ENCODE measurements around the gene LRP11. TPM values are rescaled to one million over a fixed set of nuclear protein-coding genes. Genes with fewer than 3 reads are reported as not detected.

LRP11 gene
- total and polyA plus RNA-seq, 3 donors from 2014 or later: 16.8 to 44.7 (median 28.8) TPM

DNA sequence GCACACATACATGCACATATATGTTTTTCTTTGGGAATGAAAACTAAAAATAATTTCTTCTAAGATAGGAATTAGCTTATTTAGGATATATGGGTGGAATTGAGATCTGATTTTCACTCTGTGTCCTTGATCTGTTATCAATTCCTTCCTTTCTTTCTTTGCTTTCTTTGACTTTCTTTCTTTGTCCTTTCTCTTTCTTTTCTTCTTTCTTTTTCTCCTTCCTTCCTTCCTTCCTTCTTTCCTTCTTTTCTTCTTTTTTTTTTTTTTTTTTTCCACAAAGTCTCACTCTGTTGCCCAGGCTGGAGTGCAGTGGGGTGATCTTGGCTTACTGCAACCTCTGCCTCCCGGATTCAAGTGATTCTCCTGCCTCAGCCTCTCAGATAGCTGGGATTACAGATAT lies 86.5 kb downstream of the LRP11 start:
- Histone ChIP-seq H3K9me3 (no peaks in the 10 kb centered on the region), H3K36me3 (ENCODE audit: low read depth, missing control alignments) (no peaks in the 10 kb centered on the region), H3K27me3 (no peaks in the 10 kb centered on the region), H3K4me1 (peaks cover 21% of the 10 kb centered on the region), H3K4me3 (no peak overlapping the region), H3K27ac (peak overlapping the region; percentile 60 to 79)
- 86% methylated on average over 1 of the region's 1 CpG for WGBS, 2 donors
- no peak for TF ChIP-seq POLR2A (IDR thresholded peaks at IDR 0.05)
- TF ChIP-seq, protein P1, sequence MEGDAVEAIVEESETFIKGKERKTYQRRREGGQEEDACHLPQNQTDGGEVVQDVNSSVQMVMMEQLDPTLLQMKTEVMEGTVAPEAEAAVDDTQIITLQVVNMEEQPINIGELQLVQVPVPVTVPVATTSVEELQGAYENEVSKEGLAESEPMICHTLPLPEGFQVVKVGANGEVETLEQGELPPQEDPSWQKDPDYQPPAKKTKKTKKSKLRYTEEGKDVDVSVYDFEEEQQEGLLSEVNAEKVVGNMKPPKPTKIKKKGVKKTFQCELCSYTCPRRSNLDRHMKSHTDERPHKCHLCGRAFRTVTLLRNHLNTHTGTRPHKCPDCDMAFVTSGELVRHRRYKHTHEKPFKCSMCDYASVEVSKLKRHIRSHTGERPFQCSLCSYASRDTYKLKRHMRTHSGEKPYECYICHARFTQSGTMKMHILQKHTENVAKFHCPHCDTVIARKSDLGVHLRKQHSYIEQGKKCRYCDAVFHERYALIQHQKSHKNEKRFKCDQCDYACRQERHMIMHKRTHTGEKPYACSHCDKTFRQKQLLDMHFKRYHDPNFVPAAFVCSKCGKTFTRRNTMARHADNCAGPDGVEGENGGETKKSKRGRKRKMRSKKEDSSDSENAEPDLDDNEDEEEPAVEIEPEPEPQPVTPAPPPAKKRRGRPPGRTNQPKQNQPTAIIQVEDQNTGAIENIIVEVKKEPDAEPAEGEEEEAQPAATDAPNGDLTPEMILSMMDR (IDR thresholded peaks at IDR 0.05): no peak
- DNase-seq: no peak
- intact Hi-C loops (cut with DNase I; ENCODE audit: low total_unique reads): no loop called here

DNA sequence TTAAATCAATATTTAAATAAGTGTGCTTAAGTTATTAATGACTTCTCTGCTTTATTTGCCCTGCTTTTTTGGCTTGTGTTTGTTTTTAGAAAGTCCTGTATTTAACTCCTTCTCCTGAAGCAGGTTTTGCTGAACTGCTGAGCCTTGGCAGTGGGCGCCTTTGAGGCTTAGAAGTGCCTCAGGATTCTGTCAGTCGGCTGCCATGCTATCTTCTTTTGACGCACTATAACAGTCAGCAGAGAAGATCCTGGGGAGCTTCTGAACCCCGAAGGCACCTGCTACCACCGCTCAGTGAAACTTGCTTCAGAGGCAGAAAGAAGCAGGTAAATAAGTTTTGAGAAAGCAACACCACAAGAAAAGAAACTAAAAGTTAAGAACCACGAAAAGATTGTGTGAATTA lies 92.2 kb downstream of the LRP11 start:
- 93 to 97% methylated on average over 6 of the region's 6 CpGs for WGBS, 2 donors
- no peaks in the 10 kb centered on the region for H3K36me3 ChIP-seq (ENCODE audit: low read depth, missing control alignments)
- no peaks in the 10 kb centered on the region for H3K27me3 ChIP-seq
- no peak for DNase-seq
- H3K4me3 ChIP-seq: no peak overlapping the region
- TF ChIP-seq, protein P1 (IDR thresholded peaks at IDR 0.05): no peak
- no peak for TF ChIP-seq POLR2A (IDR thresholded peaks at IDR 0.05)
- no peak overlapping the region for H3K27ac ChIP-seq
- no peaks in the 10 kb centered on the region for H3K4me1 ChIP-seq
- intact Hi-C loops (cut with DNase I; ENCODE audit: low total_unique reads): no loop called here
- no peaks in the 10 kb centered on the region for H3K9me3 ChIP-seq

DNA sequence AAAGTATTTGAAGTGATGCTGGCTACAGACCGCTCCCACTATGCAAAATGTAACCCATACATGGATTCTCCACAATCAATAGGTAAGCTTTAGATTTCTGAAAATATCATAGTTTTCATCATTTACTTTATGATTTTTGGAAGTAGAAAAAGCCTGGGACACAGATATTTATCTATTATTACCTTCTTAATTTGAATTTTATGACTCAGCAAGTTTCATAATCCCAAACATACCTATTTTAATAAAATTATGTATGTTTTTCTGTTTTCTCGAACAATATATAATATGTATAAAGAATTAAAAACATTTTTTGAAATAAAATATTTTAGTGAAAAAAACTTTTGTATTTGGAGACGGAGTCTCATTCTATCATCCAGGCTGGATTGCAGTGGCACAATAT lies 93.0 kb downstream of the LRP11 start:
- H3K9me3 ChIP-seq: no peaks in the 10 kb centered on the region
- intact Hi-C loops (cut with DNase I; ENCODE audit: low total_unique reads): no loop called here
- 96 to 97% methylated on average over 3 of the region's 3 CpGs for WGBS, 2 donors
- no peak overlapping the region for H3K27ac ChIP-seq
- no peaks in the 10 kb centered on the region for H3K4me1 ChIP-seq
- no peaks in the 10 kb centered on the region for H3K27me3 ChIP-seq
- no peak for DNase-seq
- H3K4me3 ChIP-seq: no peak overlapping the region
- no peaks in the 10 kb centered on the region for H3K36me3 ChIP-seq (ENCODE audit: low read depth, missing control alignments)
- no peak for TF ChIP-seq POLR2A (IDR thresholded peaks at IDR 0.05)
- TF ChIP-seq, protein P1 (IDR thresholded peaks at IDR 0.05): no peak

DNA sequence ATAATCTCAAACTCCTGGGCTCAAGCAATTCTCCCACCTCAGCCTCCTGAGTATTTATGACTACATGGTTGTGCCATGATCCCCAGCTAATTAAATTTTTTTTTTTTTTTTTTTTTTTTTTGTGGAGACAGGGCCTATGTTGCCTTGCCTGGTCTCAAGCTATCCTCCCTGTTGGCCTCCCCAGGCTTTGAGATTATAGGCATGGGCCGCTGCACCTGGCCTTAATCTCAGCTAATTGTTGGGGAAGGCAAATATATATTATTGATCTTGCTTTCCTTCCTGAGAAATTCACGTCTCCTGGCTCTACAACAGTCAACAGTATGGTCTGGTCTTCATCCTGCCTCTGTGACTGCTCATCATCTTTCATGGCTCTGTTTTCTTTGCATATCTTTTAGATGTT lies 94.5 kb downstream of the LRP11 start:
- TF ChIP-seq, protein P1 (IDR thresholded peaks at IDR 0.05): no peak
- no peak for TF ChIP-seq POLR2A (IDR thresholded peaks at IDR 0.05)

More for the DNA sequence above, 94.5 kb downstream of the LRP11 start:
- no peaks in the 10 kb centered on the region for H3K9me3 ChIP-seq
- H3K27me3 ChIP-seq: no peaks in the 10 kb centered on the region
- H3K27ac ChIP-seq: no peak overlapping the region
- no peaks in the 10 kb centered on the region for H3K36me3 ChIP-seq (ENCODE audit: low read depth, missing control alignments)
- no peak overlapping the region for H3K4me3 ChIP-seq
- intact Hi-C loops (cut with DNase I; ENCODE audit: low total_unique reads): no loop called here
- 93 to 97% methylated on average over 2 of the region's 2 CpGs for WGBS, 2 donors
- no peaks in the 10 kb centered on the region for H3K4me1 ChIP-seq
- DNase-seq: no peak

Other genes with a start within 250 kb of the LRP11 start
- 10 to 100 TPM; 46.6 to 49.4 TPM for gene KATNA1, start 215.6 kb downstream of the LRP11 start, total RNA-seq
- 81.5 TPM for gene KATNA1, start 215.6 kb downstream of the LRP11 start, polyA plus RNA-seq (ENCODE audit: insufficient read depth, low read depth, low replicate concordance)
- gene LATS1, start 146.3 kb downstream of the LRP11 start, total RNA-seq: 10 to 100 TPM; 35.0 to 38.7 TPM
- gene LATS1, start 146.3 kb downstream of the LRP11 start, polyA plus RNA-seq (ENCODE audit: insufficient read depth, low read depth, low replicate concordance): 17.4 TPM
- gene NUP43, start 117.8 kb downstream of the LRP11 start, total RNA-seq: 10 to 100 TPM; 28.3 to 32.2 TPM
- 14.8 TPM for gene NUP43, start 117.8 kb downstream of the LRP11 start, polyA plus RNA-seq (ENCODE audit: insufficient read depth, low read depth, low replicate concordance)
- 100 to 1,000 TPM; 196 to 220 TPM for gene PCMT1, start 114.6 kb downstream of the LRP11 start, total RNA-seq
- 192 TPM for gene PCMT1, start 114.6 kb downstream of the LRP11 start, polyA plus RNA-seq (ENCODE audit: insufficient read depth, low read depth, low replicate concordance)
- under 1 TPM; 0.31 TPM for gene RAET1E, start 33.8 kb upstream of the LRP11 start, total RNA-seq
- 0.30 TPM for gene RAET1E, start 33.8 kb upstream of the LRP11 start, polyA plus RNA-seq (ENCODE audit: insufficient read depth, low read depth, low replicate concordance)
- gene RAET1G, start 58.8 kb upstream of the LRP11 start, total RNA-seq: not detected
- gene RAET1G, start 58.8 kb upstream of the LRP11 start, polyA plus RNA-seq (ENCODE audit: insufficient read depth, low read depth, low replicate concordance): 0.30 TPM
- 1 to 10 TPM; 1.5 to 2.0 TPM for gene ULBP2, start 77.7 kb upstream of the LRP11 start, total RNA-seq
- gene ULBP2, start 77.7 kb upstream of the LRP11 start, polyA plus RNA-seq (ENCODE audit: insufficient read depth, low read depth, low replicate concordance): 1.9 TPM
- 1 to 10 TPM; 4.7 to 5.9 TPM for gene ULBP1, start 99.6 kb upstream of the LRP11 start, total RNA-seq
- 2.3 TPM for gene ULBP1, start 99.6 kb upstream of the LRP11 start, polyA plus RNA-seq (ENCODE audit: insufficient read depth, low read depth, low replicate concordance)
- under 1 TPM in 1 of 2 donors, not detected in 1; 0.43 TPM for gene RAET1L, start 161.2 kb upstream of the LRP11 start, total RNA-seq
- gene RAET1L, start 161.2 kb upstream of the LRP11 start, polyA plus RNA-seq (ENCODE audit: insufficient read depth, low read depth, low replicate concordance): not detected
- 10 to 100 TPM; 33.5 to 48.3 TPM for gene ULBP3, start 204.8 kb upstream of the LRP11 start, total RNA-seq
- gene ULBP3, start 204.8 kb upstream of the LRP11 start, polyA plus RNA-seq (ENCODE audit: insufficient read depth, low read depth, low replicate concordance): 10.3 TPM